Measurements from ENCODE around the gene ACAD8.

DNA sequence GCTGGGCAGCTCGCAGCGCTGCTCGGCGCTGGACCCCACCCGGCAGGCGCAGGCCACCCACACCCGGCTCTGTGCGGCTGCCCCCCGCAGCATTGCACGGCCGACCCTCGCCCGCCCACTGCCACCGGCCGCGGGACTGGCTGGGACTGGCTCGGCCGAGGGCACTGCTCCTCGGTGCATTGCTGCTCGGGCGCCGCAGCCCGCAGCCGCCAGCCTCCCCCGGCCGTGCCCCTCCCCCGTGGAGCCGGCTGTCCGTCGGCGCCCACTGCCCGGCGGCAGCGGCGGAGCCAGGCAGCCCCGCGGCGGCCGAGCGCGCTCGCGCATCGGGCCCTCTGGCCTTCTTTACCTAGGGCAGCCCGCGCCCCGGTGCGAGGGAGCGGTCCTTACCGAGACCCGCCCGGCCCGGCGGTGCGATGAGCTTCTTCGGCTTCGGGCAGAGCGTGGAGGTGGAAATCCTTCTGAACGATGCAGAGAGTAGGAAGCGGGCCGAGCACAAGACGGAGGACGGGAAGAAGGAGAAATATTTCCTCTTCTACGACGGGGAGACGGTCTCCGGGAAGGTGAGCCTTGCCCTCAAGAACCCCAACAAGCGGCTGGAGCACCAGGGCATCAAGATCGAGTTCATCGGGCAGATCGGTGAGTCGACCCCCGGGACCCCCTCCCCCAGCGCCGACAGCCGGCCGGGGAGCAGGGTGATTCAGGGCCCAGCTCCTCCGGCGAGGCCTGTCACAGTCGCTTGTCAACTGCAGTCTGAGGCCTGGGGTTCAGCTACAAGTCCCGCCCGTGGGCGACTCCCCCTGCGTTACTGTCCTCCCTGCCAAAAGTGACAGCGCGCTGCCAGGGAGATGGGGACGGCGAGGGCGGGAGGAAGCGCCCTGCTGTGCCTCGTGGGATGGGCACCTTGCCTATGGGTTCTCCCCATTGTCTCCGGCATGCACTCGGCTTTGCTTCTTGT is 28.4 kb upstream of the ACAD8 start:
- TF ChIP-seq EP300 (IDR thresholded peaks at IDR 0.05): no peak
- TF ChIP-seq CTCF (IDR thresholded peaks at IDR 0.05): no peak
- TF ChIP-seq POLR2A (IDR thresholded peaks at IDR 0.05; ENCODE audit: low read depth): no peak
- TF ChIP-seq POLR2AphosphoS5 (IDR thresholded peaks at IDR 0.05): peak in 1 of 2 donors; percentile 44
